Neuronal stem cell (in vitro differentiated cells): ENCODE data around the gene KMT2C.

ENCODE experiments used
- DNase-seq: peaks from one replicate; pipeline ENCODE4 v3.0.0-alpha.2; 2013; ENCODE audit warnings: low spot score
- H2AFZ ChIP-seq: one replicate; pipeline ENCODE4 v1.6.1; 2013; ENCODE audit warnings: mild to moderate bottlenecking, low read length, inconsistent platforms
- H2AK5ac ChIP-seq: 2 replicates; pipeline ENCODE4 v1.6.1; 2013; ENCODE audit warnings: low read depth, mild to moderate bottlenecking, inconsistent platforms, low read length, moderate library complexity, mixed read lengths
- H2BK120ac ChIP-seq: 2 replicates; pipeline ENCODE4 v1.6.1; 2013; ENCODE audit warnings: low read depth, mild to moderate bottlenecking, inconsistent platforms, low read length, moderate library complexity, mixed read lengths
- H2BK12ac ChIP-seq: one replicate; pipeline ENCODE4 v1.6.1; 2013; ENCODE audit warnings: low read length, inconsistent platforms
- H2BK15ac ChIP-seq: 2 replicates; pipeline ENCODE4 v1.6.1; 2013; ENCODE audit warnings: mild to moderate bottlenecking, low read length, inconsistent platforms, mixed read lengths
- H2BK5ac ChIP-seq: one replicate; pipeline ENCODE4 v1.6.1; 2013; ENCODE audit warnings: inconsistent platforms, mild to moderate bottlenecking, low read length, moderate library complexity
- H3K14ac ChIP-seq: one replicate; pipeline ENCODE4 v1.6.1; 2013; ENCODE audit warnings: low read length, inconsistent platforms
- H3K18ac ChIP-seq: 2 replicates; pipeline ENCODE4 v1.6.1; 2013; ENCODE audit warnings: low read length, inconsistent platforms
- H3K23ac ChIP-seq: 2 replicates; pipeline ENCODE4 v1.6.1; 2013; ENCODE audit warnings: low read depth, mild to moderate bottlenecking, mixed read lengths, low read length, inconsistent platforms; ENCODE audit not compliant: poor library complexity
- H3K27ac ChIP-seq: replicated peaks from 3 replicates; pipeline ENCODE4 v1.5.1; 2013; ENCODE audit warnings: low read length, inconsistent platforms
- H3K27me3 ChIP-seq, 3 experiments: 2 replicates each; pipeline ENCODE4 v1.6.1; 2013; ENCODE audit warnings: low read length in 3 of 3, mild to moderate bottlenecking in 2 of 3, inconsistent platforms in 1 of 3, low read depth in 1 of 3, mixed read lengths in 1 of 3, moderate library complexity in 1 of 3; ENCODE audit not compliant: control insufficient read depth in 3 of 3, insufficient read depth in 3 of 3
- H3K36me3 ChIP-seq, 2 donors: replicated peaks in 1 of 2; 2 replicates each; pipeline ENCODE4 v1.6.1; 2013; ENCODE audit warnings: low read length in 2 of 2; ENCODE audit not compliant: control insufficient read depth in 2 of 2, insufficient read depth in 2 of 2
- H3K4ac ChIP-seq: 2 replicates; pipeline ENCODE4 v1.6.1; 2013; ENCODE audit warnings: inconsistent platforms, mild to moderate bottlenecking, low read length, moderate library complexity
- H3K4me1 ChIP-seq, 2 donors: 1 replicate in 1 of 2; 2 replicates in 1 of 2; pipeline ENCODE4 v1.6.1; 2013; ENCODE audit warnings: low read length in 2 of 2, low read depth in 1 of 2; ENCODE audit not compliant: control insufficient read depth in 2 of 2, insufficient read depth in 1 of 2
- H3K4me2 ChIP-seq: one replicate; pipeline ENCODE4 v1.6.1; 2013; ENCODE audit warnings: mild to moderate bottlenecking, low read length, inconsistent platforms; ENCODE audit not compliant: insufficient read depth, poor library complexity, severe bottlenecking
- H3K4me3 ChIP-seq, 2 donors: 2 replicates each; pipeline ENCODE4 v1.5.1; 2013; ENCODE audit warnings: low read length in 2 of 2, mild to moderate bottlenecking in 2 of 2, inconsistent platforms in 1 of 2, moderate library complexity in 1 of 2
- H3K79me1 ChIP-seq: one replicate; pipeline ENCODE4 v1.6.1; 2013; ENCODE audit warnings: low read depth, mild to moderate bottlenecking, inconsistent platforms, low read length, moderate library complexity
- H3K9ac ChIP-seq: one replicate; pipeline ENCODE4 v1.6.1; 2013; ENCODE audit warnings: mild to moderate bottlenecking, low read depth, low read length, inconsistent platforms; ENCODE audit not compliant: poor library complexity
- H3K9me3 ChIP-seq, 2 donors: replicated peaks in 1 of 2; 2 replicates each; pipeline versions ENCODE3 to v1.6.1; 2013; ENCODE audit warnings: low read length in 2 of 2, mild to moderate bottlenecking in 2 of 2, inconsistent platforms in 1 of 2, low read depth in 1 of 2, mixed read lengths in 1 of 2, moderate library complexity in 1 of 2; ENCODE audit not compliant: control insufficient read depth in 2 of 2, insufficient read depth in 1 of 2
- H4K8ac ChIP-seq: one replicate; pipeline ENCODE4 v1.6.1; 2013; ENCODE audit warnings: low read depth, mild to moderate bottlenecking, inconsistent platforms, low read length, moderate library complexity
- H4K91ac ChIP-seq: one replicate; pipeline ENCODE4 v1.6.1; 2013; ENCODE audit warnings: low read length, low read depth, mild to moderate bottlenecking, inconsistent platforms; ENCODE audit not compliant: poor library complexity
- WGBS, 2 donors: extraction: QIAGEN DNeasy Blood & Tissue Kit; methylation state at CpG; one replicate each; pipeline ENCODE4 v1.1.7; 2013; ENCODE audit warnings: missing lambda C conversion rate in 2 of 2, mixed read lengths in 1 of 2; ENCODE audit not compliant: insufficient read length in 2 of 2, insufficient replicate concordance in 1 of 2; ENCODE audit errors: extremely low coverage in 2 of 2; 5-methylcytosine and 5-hydroxymethylcytosine counted together

The KMT2C gene

DNA sequence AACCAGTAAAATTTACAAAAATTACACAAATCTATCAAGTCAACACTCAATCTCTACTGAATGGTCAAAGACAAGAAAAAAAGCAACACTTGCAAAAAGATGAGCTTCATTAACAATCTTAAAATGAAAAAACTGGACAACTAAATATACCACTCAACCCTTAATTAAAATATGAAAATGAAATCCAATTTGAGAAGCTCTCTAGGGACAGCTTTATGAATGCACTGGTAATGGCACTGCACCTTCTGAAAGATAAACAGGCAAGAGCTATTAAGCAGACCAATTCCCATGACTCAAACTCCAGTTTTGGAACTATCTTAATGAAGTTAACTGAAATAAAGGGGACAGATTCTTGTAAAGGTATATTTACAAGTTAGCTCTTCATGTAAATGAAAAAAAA, 274.6 kb downstream of the KMT2C start:
- no peak overlapping the region for H3K4ac ChIP-seq
- H3K36me3 ChIP-seq: peaks cover 31 to 96% of the 10 kb centered on the region in 2 donors

DNA sequence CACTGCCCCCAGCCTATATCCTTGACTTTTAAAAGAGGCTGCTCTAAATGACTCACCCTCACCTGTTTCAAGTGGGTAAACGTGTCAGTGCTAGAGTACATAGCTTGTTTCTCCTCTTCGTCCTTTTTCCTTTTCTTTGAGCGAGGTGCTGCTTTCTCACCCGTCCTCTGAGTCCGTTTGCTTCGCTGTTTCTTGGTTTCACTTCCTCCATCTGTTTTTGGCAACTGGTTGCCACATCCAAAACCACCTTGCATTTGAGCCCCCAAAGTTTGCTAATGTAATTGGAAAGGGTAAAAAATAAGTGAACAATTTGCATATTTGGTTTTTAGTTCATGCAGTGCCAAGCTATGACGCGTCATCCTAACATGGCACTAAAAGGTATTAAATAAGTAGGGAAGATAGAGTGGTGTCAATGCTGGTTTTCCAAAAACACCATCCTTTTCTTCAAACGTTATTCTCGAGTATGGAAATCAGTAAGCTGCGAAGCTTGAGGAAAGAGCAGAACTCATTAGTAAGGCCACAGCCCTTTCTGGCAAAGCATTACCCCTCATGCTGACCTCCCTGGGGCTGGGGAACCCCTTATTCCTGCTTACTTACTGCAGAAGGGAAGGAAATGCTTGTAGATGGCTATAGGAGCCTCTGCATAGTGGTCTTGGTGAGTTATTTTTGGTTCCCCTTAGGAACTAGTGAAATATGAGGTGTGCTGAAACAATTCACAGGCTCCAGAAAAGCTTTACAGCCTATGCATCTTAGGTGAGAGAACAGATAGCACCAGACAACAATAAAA, 276.8 kb downstream of the KMT2C start:
- Histone ChIP-seq H3K4me1 (no peaks in the 10 kb centered on the region), H3K18ac (no peak overlapping the region), H2AK5ac (no peak overlapping the region), H2BK12ac (no peak overlapping the region), H3K4me2 (no peak overlapping the region), H3K9ac (no peak overlapping the region), H3K9me3 (no peaks in the 10 kb centered on the region), H2BK5ac (no peak overlapping the region), H3K14ac (no peak overlapping the region), H3K4ac (no peak overlapping the region), H3K23ac (no peak overlapping the region), H3K27ac (no peak overlapping the region), H3K79me1 (no peaks in the 10 kb centered on the region), H2BK15ac (no peak overlapping the region), H3K4me3 (no peak overlapping the region), H3K27me3 (no peaks in the 10 kb centered on the region), H2BK120ac (no peak overlapping the region), H3K36me3 (peaks cover 40 to 99% of the 10 kb centered on the region in 2 donors), H2AFZ (no peak overlapping the region), H4K8ac (no peak overlapping the region), H4K91ac (no peak overlapping the region)
- no CpG with 5 or more reads among the region's 11 CpGs for WGBS, 2 donors
- no peak for DNase-seq

More for the DNA sequence above, 274.6 kb downstream of the KMT2C start:
- Histone ChIP-seq H3K27me3 (no peaks in the 10 kb centered on the region), H3K14ac (no peak overlapping the region), H3K4me1 (no peaks in the 10 kb centered on the region), H3K79me1 (no peaks in the 10 kb centered on the region), H3K9me3 (no peaks in the 10 kb centered on the region), H3K4me3 (no peak overlapping the region), H2BK5ac (no peak overlapping the region), H3K9ac (no peak overlapping the region), H4K91ac (no peak overlapping the region), H4K8ac (no peak overlapping the region), H2AK5ac (no peak overlapping the region), H3K27ac (no peak overlapping the region), H2BK15ac (no peak overlapping the region), H2BK12ac (no peak overlapping the region), H3K4me2 (no peak overlapping the region), H2BK120ac (no peak overlapping the region), H2AFZ (no peak overlapping the region), H3K18ac (no peak overlapping the region), H3K23ac (no peak overlapping the region)
- DNase-seq: no peak

DNA sequence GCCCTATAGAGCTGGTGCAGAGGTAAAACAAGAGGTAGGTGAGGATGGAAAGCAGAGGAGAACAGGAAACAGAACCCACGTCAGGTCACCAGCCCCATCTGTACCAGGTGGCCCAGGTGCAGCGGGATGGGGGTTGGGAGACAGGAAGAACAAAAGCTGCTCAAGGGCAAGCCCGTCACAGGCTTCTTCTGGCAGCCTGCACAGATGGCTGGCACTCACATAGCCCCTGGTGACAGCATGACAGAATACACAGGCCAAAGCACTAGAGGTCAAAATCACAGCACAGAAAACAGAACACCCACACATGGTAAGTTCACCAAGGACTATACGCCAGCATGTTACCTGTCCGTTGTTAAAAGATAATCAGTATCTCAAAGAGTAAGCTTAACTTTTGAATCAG, 283.5 kb downstream of the KMT2C start:
- Histone ChIP-seq H2BK12ac (no peak overlapping the region), H2AK5ac (no peak overlapping the region), H3K4me2 (no peak overlapping the region), H3K18ac (no peak overlapping the region), H3K9me3 (no peaks in the 10 kb centered on the region), H2AFZ (no peak overlapping the region), H2BK15ac (no peak overlapping the region), H3K9ac (no peak overlapping the region), H4K91ac (no peak overlapping the region), H3K14ac (no peak overlapping the region), H4K8ac (no peak overlapping the region), H2BK5ac (no peak overlapping the region), H2BK120ac (no peak overlapping the region), H3K4ac (no peak overlapping the region), H3K79me1 (peaks cover 2% of the 10 kb centered on the region), H3K27me3 (no peaks in the 10 kb centered on the region), H3K23ac (no peak overlapping the region), H3K27ac (no peak overlapping the region), H3K36me3 (peaks cover 41 to 100% of the 10 kb centered on the region in 2 donors), H3K4me3 (no peak overlapping the region), H3K4me1 (no peaks in the 10 kb centered on the region)
- WGBS, 2 donors: no CpG with 5 or more reads among the region's 5 CpGs
- DNase-seq: no peak

DNA sequence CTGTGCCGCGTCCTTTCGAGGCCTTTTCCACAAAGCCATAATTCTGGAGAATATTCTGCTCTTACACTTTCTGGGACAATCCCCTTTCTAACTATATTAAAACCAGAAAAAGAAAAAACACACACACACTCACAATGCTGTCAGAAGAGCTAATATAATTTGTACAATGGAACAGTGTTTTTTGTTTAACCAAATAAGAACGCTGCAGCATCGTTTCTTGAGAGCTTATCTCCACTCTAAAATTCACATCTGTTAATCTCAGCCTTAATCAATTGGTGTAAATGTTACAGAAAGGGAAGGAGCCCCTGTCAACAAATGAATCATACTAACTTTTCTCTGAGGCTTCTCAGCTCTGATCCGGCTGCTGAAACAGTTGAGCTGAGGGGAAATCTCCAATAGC, 286.4 kb downstream of the KMT2C start:
- Histone ChIP-seq H2AFZ (no peak overlapping the region), H3K36me3 (peaks cover 47 to 100% of the 10 kb centered on the region in 2 donors), H3K23ac (no peak overlapping the region), H2BK12ac (no peak overlapping the region), H3K9me3 (no peaks in the 10 kb centered on the region), H2BK5ac (no peak overlapping the region), H4K8ac (no peak overlapping the region), H2AK5ac (no peak overlapping the region), H2BK120ac (no peak overlapping the region), H3K79me1 (peaks cover 2% of the 10 kb centered on the region), H3K27ac (no peak overlapping the region), H2BK15ac (no peak overlapping the region), H3K4me3 (no peak overlapping the region), H3K4me1 (no peaks in the 10 kb centered on the region), H3K4me2 (no peak overlapping the region), H4K91ac (no peak overlapping the region), H3K27me3 (no peaks in the 10 kb centered on the region), H3K9ac (no peak overlapping the region), H3K4ac (no peak overlapping the region), H3K14ac (no peak overlapping the region), H3K18ac (no peak overlapping the region)
- WGBS, 2 donors: no CpG with 5 or more reads among the region's 6 CpGs
- no peak for DNase-seq
